ENCODE results near the gene BCLAF1. TPM values are rescaled to one million over a fixed set of nuclear protein-coding genes. Genes with fewer than 3 reads are reported as not detected.

Gene BCLAF1
- total RNA-seq, 1 donor = 154 TPM

- no peak overlapping the region for H3K4me3 ChIP-seq (ENCODE audit: low read depth, low read length)
- no peak for TF ChIP-seq CTCF (IDR thresholded peaks at IDR 0.05; ENCODE audit: insufficient read depth, low read depth, low read length)
- peak; percentile 13 for DNase-seq (ENCODE audit: low read depth)
These were observed 33.9 kb upstream of the BCLAF1 start for GRCh38 chr6:136323431-136324112.

GRCh38 chr6:136319732-136320131 is 30.1 kb upstream of the BCLAF1 start:
- DNase-seq (ENCODE audit: low read depth) = no peak
- no peak for TF ChIP-seq CTCF (IDR thresholded peaks at IDR 0.05; ENCODE audit: insufficient read depth, low read depth, low read length)
- no peak overlapping the region for H3K4me3 ChIP-seq (ENCODE audit: low read depth, low read length)

GRCh38 chr6:136318676-136319075 is 29.0 kb upstream of the BCLAF1 start:
- TF ChIP-seq CTCF (IDR thresholded peaks at IDR 0.05; ENCODE audit: insufficient read depth, low read depth, low read length) = no peak
- no peak for DNase-seq (ENCODE audit: low read depth)

GRCh38 chr6:136317971-136318370 is 28.3 kb upstream of the BCLAF1 start:
- TF ChIP-seq CTCF (IDR thresholded peaks at IDR 0.05; ENCODE audit: insufficient read depth, low read depth, low read length) = no peak
- no peak overlapping the region for H3K4me3 ChIP-seq (ENCODE audit: low read depth, low read length)
- no peak for DNase-seq (ENCODE audit: low read depth)

More at GRCh38 chr6:136318676-136319075, 29.0 kb upstream of the BCLAF1 start:
- no peak overlapping the region for H3K4me3 ChIP-seq (ENCODE audit: low read depth, low read length)

GRCh38 chr6:136317021-136317694 is 27.5 kb upstream of the BCLAF1 start:
- no peak overlapping the region for H3K4me3 ChIP-seq (ENCODE audit: low read depth, low read length)
- DNase-seq (ENCODE audit: low read depth) = peak; percentile 71
- TF ChIP-seq CTCF (IDR thresholded peaks at IDR 0.05; ENCODE audit: insufficient read depth, low read depth, low read length) = peak; percentile 88

- no peak overlapping the region for H3K4me3 ChIP-seq (ENCODE audit: low read depth, low read length)
- no peak for TF ChIP-seq CTCF (IDR thresholded peaks at IDR 0.05; ENCODE audit: insufficient read depth, low read depth, low read length)
- DNase-seq (ENCODE audit: low read depth) = no peak
These were observed 25.9 kb upstream of the BCLAF1 start for GRCh38 chr6:136315594-136315993.

Measured in fibroblast of villous mesenchyme (primary cell).